Caco-2 (cell line): Measurements from ENCODE around the gene IGSF22. TPM values are rescaled to one million over a fixed set of nuclear protein-coding genes. Genes with fewer than 3 reads are reported as not detected.

ENCODE experiments used
- total RNA-seq: library from RNA; stranded (reverse); gene quantifications from 2 replicates; pipeline ENCODE4 v1.2.3, GENCODE V29; 2022

Gene IGSF22
- total RNA-seq, 1 experiment from 2014 or later, result not detected

Other genes starting within 250 kb of the IGSF22 start
- gene TSG101, start 199.2 kb downstream of the IGSF22 start, total RNA-seq, result 64.6 and 86.6 TPM in 2 replicates
- 15.9 and 19.2 TPM in 2 replicates for gene UEVLD, start 137.5 kb downstream of the IGSF22 start, total RNA-seq
- gene MISFA, start 126.4 kb downstream of the IGSF22 start, total RNA-seq, result 5.2 and 8.8 TPM in 2 replicates
- 21.4 and 24.6 TPM in 2 replicates for gene SPTY2D1, start 91.8 kb downstream of the IGSF22 start, total RNA-seq
- gene TMEM86A, start 27.4 kb downstream of the IGSF22 start, total RNA-seq, result 0.19 and 0.25 TPM in 2 replicates
- not detected in 2 replicates for gene PTPN5, start 65.6 kb upstream of the IGSF22 start, total RNA-seq
- gene MRGPRX1, start 213.2 kb upstream of the IGSF22 start, total RNA-seq, result not detected in 2 replicates